ENCODE measurements around the gene GBA3.

GBA3 gene

DNA sequence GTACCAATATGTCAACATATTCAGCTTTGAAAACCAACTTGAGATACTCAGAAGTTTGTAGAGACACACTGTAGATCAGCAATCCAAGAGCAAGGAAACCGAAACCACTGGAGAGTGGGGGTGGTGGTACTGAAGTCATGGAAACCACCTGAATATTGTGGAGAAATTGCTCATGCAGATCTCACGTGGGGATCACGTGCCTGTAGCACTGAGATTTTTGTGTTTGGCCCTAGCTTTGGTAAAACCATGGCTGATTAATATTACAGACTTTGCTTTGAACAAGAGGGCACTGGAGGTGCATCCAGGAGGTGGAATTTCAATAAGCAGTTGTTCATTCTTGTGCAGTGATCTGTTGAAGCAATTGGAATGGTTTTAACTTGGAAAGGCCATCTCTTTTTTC is 47.2 kb downstream of the GBA3 start:
- Histone ChIP-seq H3K9ac (ENCODE audit: low read depth, low read length) (no peak overlapping the region), H3K9me3 (replicated peaks; ENCODE audit: low read length) (no peaks in the 10 kb centered on the region), H3K27me3 (ENCODE audit: control insufficient read depth, insufficient read depth, low read length) (no peaks in the 10 kb centered on the region), H3K4me2 (ENCODE audit: low read length) (no peak overlapping the region), H3K4me1 (ENCODE audit: control insufficient read depth, insufficient read depth, low read length) (no peaks in the 10 kb centered on the region), H3K36me3 (ENCODE audit: insufficient read depth, low read length) (no peaks in the 10 kb centered on the region), H3K4me3 (ENCODE audit: low read length) (no peak overlapping the region)

GRCh38 chr4:22741744-22742143 is 49.0 kb downstream of the GBA3 start:
- Histone ChIP-seq H3K27me3 (ENCODE audit: control insufficient read depth, insufficient read depth, low read length) (no peaks in the 10 kb centered on the region), H3K9ac (ENCODE audit: low read depth, low read length) (no peak overlapping the region), H3K9me3 (replicated peaks; ENCODE audit: low read length) (no peaks in the 10 kb centered on the region), H3K36me3 (ENCODE audit: insufficient read depth, low read length) (no peaks in the 10 kb centered on the region), H3K4me3 (ENCODE audit: low read length) (no peak overlapping the region), H3K4me1 (ENCODE audit: control insufficient read depth, insufficient read depth, low read length) (no peaks in the 10 kb centered on the region), H3K4me2 (ENCODE audit: low read length) (no peak overlapping the region)

DNA sequence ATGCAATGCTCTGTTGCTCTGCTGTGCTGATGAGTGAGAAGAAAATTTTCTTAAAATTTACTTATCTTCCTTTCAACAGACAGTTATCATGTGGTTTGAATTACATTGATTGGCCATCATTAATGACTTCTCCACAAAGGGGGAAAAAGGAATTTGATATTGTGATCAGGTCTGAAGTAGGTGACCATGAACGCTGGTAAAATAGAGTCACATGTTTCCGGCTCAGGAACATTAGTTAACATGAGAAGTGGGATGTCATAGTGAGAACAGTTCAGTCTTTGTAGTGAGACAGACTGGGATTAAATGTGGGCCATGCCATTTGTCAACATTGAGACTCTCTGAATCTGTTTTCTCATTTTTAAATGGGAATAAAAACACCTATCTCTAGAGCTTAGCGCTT is 50.6 kb downstream of the GBA3 start:
- no peaks in the 10 kb centered on the region for H3K9me3 ChIP-seq (replicated peaks; ENCODE audit: low read length)
- no peaks in the 10 kb centered on the region for H3K36me3 ChIP-seq (ENCODE audit: insufficient read depth, low read length)
- H3K4me2 ChIP-seq (ENCODE audit: low read length) = no peak overlapping the region
- no peak overlapping the region for H3K4me3 ChIP-seq (ENCODE audit: low read length)
- H3K9ac ChIP-seq (ENCODE audit: low read depth, low read length) = no peak overlapping the region
- no peaks in the 10 kb centered on the region for H3K4me1 ChIP-seq (ENCODE audit: control insufficient read depth, insufficient read depth, low read length)
- no peaks in the 10 kb centered on the region for H3K27me3 ChIP-seq (ENCODE audit: control insufficient read depth, insufficient read depth, low read length)

- H3K4me1 ChIP-seq (ENCODE audit: control insufficient read depth, insufficient read depth, low read length) = no peaks in the 10 kb centered on the region
- no peaks in the 10 kb centered on the region for H3K9me3 ChIP-seq (replicated peaks; ENCODE audit: low read length)
- no peaks in the 10 kb centered on the region for H3K36me3 ChIP-seq (ENCODE audit: insufficient read depth, low read length)
- no peak overlapping the region for H3K9ac ChIP-seq (ENCODE audit: low read depth, low read length)
- no peak overlapping the region for H3K4me3 ChIP-seq (ENCODE audit: low read length)
- H3K4me2 ChIP-seq (ENCODE audit: low read length) = no peak overlapping the region
- H3K27me3 ChIP-seq (ENCODE audit: control insufficient read depth, insufficient read depth, low read length) = no peaks in the 10 kb centered on the region
These were observed 51.8 kb downstream of the GBA3 start for GRCh38 chr4:22744478-22745062.

DNA sequence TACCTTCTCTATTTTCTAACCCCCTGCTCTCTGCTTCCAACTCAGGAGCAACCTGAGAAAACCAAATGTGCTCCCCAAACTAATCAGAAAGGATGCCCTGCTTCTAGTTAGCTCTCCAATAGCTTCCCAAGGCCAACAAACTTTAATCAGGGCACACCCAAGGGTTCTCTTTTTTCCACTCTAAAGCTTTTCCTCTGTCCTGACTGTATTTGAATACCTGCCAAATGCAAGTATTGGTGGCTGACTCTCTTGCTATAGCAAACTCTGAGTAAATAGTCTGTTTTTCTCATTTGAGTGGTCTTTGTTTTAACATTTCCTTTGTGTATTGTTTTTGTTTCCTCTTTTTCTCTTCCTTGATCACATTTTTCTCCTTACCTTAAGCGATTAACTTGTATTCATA is 52.5 kb downstream of the GBA3 start:
- Histone ChIP-seq H3K9me3 (replicated peaks; ENCODE audit: low read length) (no peaks in the 10 kb centered on the region), H3K4me1 (ENCODE audit: control insufficient read depth, insufficient read depth, low read length) (no peaks in the 10 kb centered on the region), H3K36me3 (ENCODE audit: insufficient read depth, low read length) (no peaks in the 10 kb centered on the region), H3K27me3 (ENCODE audit: control insufficient read depth, insufficient read depth, low read length) (no peaks in the 10 kb centered on the region), H3K9ac (ENCODE audit: low read depth, low read length) (no peak overlapping the region), H3K4me3 (ENCODE audit: low read length) (no peak overlapping the region), H3K4me2 (ENCODE audit: low read length) (no peak overlapping the region)

DNA sequence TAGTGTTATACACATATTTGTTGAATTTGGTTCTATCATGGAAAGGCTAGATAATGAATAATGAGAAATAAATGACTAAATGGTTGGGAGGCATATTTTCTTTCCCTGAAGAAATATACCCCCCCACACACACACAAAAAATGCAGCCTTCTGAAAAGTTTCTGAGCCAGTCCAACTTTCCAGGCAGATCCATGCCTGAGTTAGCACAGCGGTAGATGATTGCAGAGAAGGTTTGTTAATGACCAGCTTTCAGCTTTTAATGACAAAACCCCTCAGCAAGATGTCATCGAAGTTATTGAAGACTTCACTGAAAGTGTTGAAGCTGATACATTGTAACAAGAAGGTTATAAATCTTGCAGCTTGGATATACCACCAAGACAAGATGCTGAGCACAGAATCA is 61.4 kb downstream of the GBA3 start:
- Histone ChIP-seq H3K4me3 (ENCODE audit: low read length) (no peak overlapping the region), H3K4me2 (ENCODE audit: low read length) (no peak overlapping the region)

GRCh38 chr4:22762548-22762947 is 69.8 kb downstream of the GBA3 start:
- no peak overlapping the region for H3K4me2 ChIP-seq (ENCODE audit: low read length)
- H3K27me3 ChIP-seq (ENCODE audit: control insufficient read depth, insufficient read depth, low read length) = no peaks in the 10 kb centered on the region
- no peak overlapping the region for H3K9ac ChIP-seq (ENCODE audit: low read depth, low read length)
- H3K4me3 ChIP-seq (ENCODE audit: low read length) = no peak overlapping the region
- no peaks in the 10 kb centered on the region for H3K9me3 ChIP-seq (replicated peaks; ENCODE audit: low read length)
- H3K36me3 ChIP-seq (ENCODE audit: insufficient read depth, low read length) = no peaks in the 10 kb centered on the region
- H3K4me1 ChIP-seq (ENCODE audit: control insufficient read depth, insufficient read depth, low read length) = no peaks in the 10 kb centered on the region

More for the DNA sequence above, 61.4 kb downstream of the GBA3 start:
- Histone ChIP-seq H3K9me3 (replicated peaks; ENCODE audit: low read length) (no peaks in the 10 kb centered on the region), H3K4me1 (ENCODE audit: control insufficient read depth, insufficient read depth, low read length) (no peaks in the 10 kb centered on the region), H3K9ac (ENCODE audit: low read depth, low read length) (no peak overlapping the region), H3K27me3 (ENCODE audit: control insufficient read depth, insufficient read depth, low read length) (no peaks in the 10 kb centered on the region), H3K36me3 (ENCODE audit: insufficient read depth, low read length) (no peaks in the 10 kb centered on the region)

GRCh38 chr4:22764183-22764582 is 71.4 kb downstream of the GBA3 start:
- H3K4me2 ChIP-seq (ENCODE audit: low read length) = no peak overlapping the region

GRCh38 chr4:22766068-22766467 is 73.3 kb downstream of the GBA3 start:
- no peaks in the 10 kb centered on the region for H3K36me3 ChIP-seq (ENCODE audit: insufficient read depth, low read length)
- no peak overlapping the region for H3K4me2 ChIP-seq (ENCODE audit: low read length)
- no peaks in the 10 kb centered on the region for H3K27me3 ChIP-seq (ENCODE audit: control insufficient read depth, insufficient read depth, low read length)
- H3K4me3 ChIP-seq (ENCODE audit: low read length) = no peak overlapping the region
- no peaks in the 10 kb centered on the region for H3K4me1 ChIP-seq (ENCODE audit: control insufficient read depth, insufficient read depth, low read length)
- H3K9me3 ChIP-seq (replicated peaks; ENCODE audit: low read length) = no peaks in the 10 kb centered on the region
- no peak overlapping the region for H3K9ac ChIP-seq (ENCODE audit: low read depth, low read length)

More at GRCh38 chr4:22764183-22764582, 71.4 kb downstream of the GBA3 start:
- Histone ChIP-seq H3K4me1 (ENCODE audit: control insufficient read depth, insufficient read depth, low read length) (no peaks in the 10 kb centered on the region), H3K36me3 (ENCODE audit: insufficient read depth, low read length) (no peaks in the 10 kb centered on the region), H3K9ac (ENCODE audit: low read depth, low read length) (no peak overlapping the region), H3K27me3 (ENCODE audit: control insufficient read depth, insufficient read depth, low read length) (no peaks in the 10 kb centered on the region), H3K4me3 (ENCODE audit: low read length) (no peak overlapping the region), H3K9me3 (replicated peaks; ENCODE audit: low read length) (no peaks in the 10 kb centered on the region)

DNA sequence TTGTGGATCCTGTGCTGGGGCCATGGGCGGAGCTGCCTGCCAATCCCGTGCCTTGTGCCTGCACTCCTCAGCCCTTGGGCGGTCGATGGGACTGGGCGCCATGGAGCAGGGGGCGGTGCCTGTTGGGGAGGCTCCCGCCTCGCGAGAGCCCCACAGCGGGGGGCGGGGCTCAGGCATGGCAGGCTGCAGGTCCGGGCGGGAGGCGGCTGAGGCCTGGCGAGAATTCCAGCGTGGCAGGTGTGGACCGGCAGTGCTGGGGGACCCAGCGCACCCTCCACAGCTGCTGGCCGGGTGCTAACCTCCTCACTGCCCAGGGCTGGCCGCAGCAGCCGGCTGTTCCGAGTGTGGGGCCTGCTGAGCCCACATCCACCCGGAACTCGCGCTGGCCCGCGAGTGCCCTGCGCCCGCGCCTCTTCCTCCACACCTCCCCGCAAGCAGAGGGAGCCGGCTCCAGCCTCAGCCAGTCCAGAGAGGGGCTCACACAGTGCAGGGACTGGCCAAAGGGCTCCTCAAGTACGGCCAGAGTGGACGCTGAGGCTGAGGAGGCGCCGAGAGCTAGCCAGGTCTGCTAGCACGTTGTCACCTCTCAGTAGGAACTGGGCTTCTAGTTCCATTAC is 85.9 kb downstream of the GBA3 start:
- Histone ChIP-seq H3K9ac (ENCODE audit: low read depth, low read length) (no peak overlapping the region), H3K27me3 (ENCODE audit: control insufficient read depth, insufficient read depth, low read length) (no peaks in the 10 kb centered on the region)

GRCh38 chr4:22780317-22780716 is 87.6 kb downstream of the GBA3 start:
- Histone ChIP-seq H3K36me3 (ENCODE audit: insufficient read depth, low read length) (no peaks in the 10 kb centered on the region), H3K4me3 (ENCODE audit: low read length) (no peak overlapping the region), H3K4me1 (ENCODE audit: control insufficient read depth, insufficient read depth, low read length) (no peaks in the 10 kb centered on the region), H3K9me3 (replicated peaks; ENCODE audit: low read length) (no peaks in the 10 kb centered on the region), H3K4me2 (ENCODE audit: low read length) (no peak overlapping the region), H3K27me3 (ENCODE audit: control insufficient read depth, insufficient read depth, low read length) (no peaks in the 10 kb centered on the region), H3K9ac (ENCODE audit: low read depth, low read length) (no peak overlapping the region)

More for the DNA sequence above, 85.9 kb downstream of the GBA3 start:
- Histone ChIP-seq H3K9me3 (replicated peaks; ENCODE audit: low read length) (no peaks in the 10 kb centered on the region), H3K4me1 (ENCODE audit: control insufficient read depth, insufficient read depth, low read length) (no peaks in the 10 kb centered on the region), H3K4me2 (ENCODE audit: low read length) (no peak overlapping the region), H3K36me3 (ENCODE audit: insufficient read depth, low read length) (no peaks in the 10 kb centered on the region), H3K4me3 (ENCODE audit: low read length) (no peak overlapping the region)

DNA sequence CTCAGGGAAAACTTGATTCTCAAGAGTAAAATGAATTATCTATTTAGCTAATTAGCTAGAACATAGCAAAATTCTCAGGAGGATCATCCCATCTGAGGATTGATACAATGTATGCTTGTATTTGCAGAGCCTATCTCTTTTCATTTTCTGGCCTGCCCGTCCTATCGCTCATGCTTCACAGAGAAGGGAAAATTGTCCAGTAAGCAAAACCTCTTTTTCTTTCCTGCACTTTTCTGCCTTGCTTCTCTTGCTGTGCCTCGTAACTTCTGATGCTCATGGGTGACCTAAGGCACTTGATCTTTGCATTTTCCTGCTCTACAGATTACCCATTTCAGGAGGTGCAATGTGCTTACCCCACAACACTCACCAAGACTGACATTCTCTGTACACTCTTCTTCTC is 88.1 kb downstream of the GBA3 start:
- no peaks in the 10 kb centered on the region for H3K4me1 ChIP-seq (ENCODE audit: control insufficient read depth, insufficient read depth, low read length)
- no peak overlapping the region for H3K4me3 ChIP-seq (ENCODE audit: low read length)
- H3K9me3 ChIP-seq (replicated peaks; ENCODE audit: low read length) = no peaks in the 10 kb centered on the region
- no peaks in the 10 kb centered on the region for H3K27me3 ChIP-seq (ENCODE audit: control insufficient read depth, insufficient read depth, low read length)
- H3K36me3 ChIP-seq (ENCODE audit: insufficient read depth, low read length) = no peaks in the 10 kb centered on the region
- H3K4me2 ChIP-seq (ENCODE audit: low read length) = no peak overlapping the region
- no peak overlapping the region for H3K9ac ChIP-seq (ENCODE audit: low read depth, low read length)
